ENCODE measurements around the gene ADTRP.

The ADTRP gene

DNA sequence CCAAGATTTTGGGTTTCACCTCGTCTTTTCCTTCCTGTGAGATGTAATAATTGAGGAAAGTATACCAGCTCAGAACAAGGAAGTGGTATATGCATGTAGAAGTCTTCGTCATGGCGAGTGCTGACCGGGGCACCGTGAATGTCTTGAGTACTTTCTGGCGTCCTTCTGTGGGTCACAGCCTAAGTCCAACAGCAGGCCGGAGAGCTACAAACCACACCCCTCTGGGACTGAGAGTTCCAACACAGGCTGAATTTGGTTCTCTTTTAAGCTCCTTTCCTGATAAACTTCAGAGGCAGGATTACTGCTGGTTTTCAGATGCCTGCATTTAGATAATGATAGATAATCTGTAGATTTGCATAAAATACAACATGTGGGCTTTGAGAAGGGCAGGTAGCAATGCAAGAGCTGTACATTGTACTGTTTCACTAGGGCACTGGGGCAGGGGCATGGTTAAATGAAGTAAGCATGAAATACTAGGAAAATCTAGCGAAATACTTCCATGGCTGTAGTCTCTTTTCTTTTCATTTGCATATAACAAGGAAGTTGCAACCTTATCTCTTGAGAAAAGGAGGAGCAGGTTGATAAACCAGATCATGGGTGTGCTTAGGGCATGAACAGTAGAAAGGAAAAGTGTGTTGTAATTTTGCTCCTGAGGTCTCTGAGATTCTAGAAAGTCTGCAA lies at the start of gene ADTRP:
TSS of gene ADTRP (minus strand) at position 156 of the 681 bp plus-strand sequence. CDS start at position 112, 44 bp downstream.
- DNase-seq (ENCODE audit: low read depth), result no peak

GRCh38 chr6:11826779-11827178 lies 48.2 kb upstream of the ADTRP start:
- no peak for DNase-seq (ENCODE audit: low read depth)

- no peak for DNase-seq (ENCODE audit: low read depth)
Observed at GRCh38 chr6:11824986-11825385, 46.4 kb upstream of the ADTRP start.

DNA sequence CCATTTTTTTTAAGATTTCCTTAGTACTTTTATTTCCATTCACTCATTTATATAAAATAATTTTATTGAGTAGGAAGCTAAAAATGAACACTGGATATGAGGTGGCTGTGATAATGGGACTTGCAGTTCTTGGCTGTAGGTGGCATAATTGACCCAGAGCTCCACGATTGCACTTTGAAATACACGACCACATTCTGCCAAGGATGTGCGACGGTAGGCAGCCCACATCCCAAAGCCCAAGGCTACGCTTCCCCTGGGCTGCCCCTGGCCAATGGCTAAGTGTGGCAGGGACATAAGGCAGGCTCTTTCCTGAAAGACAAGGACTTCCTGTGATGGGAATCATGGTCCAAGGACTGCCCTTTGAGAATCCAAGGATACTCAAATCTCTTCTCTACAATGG lies 43.7 kb upstream of the ADTRP start:
- DNase-seq (ENCODE audit: low read depth), result no peak

DNA sequence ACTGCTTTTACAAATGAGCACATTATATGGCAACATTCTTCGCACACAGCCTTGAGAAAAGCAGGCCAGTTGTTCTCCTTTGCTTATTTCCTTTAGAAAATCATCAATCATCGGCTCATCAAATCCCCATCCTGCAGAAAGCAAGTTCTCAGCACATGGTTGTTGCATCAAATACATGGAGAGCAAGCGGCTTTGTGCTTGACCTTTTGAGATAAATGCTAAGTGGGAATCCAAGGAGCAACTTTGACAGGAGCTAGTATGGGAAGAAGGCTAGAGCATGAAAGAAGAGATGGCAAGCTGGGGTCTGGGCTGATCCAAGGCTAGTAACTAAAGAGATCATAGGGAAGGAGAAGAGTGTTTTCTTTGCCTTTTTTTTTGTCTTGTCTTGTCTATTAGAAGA lies 43.2 kb upstream of the ADTRP start:
- DNase-seq (ENCODE audit: low read depth), result no peak

- no peak for DNase-seq (ENCODE audit: low read depth)
Observed at GRCh38 chr6:11820821-11821220, 42.2 kb upstream of the ADTRP start.

GRCh38 chr6:11819486-11819885 lies 40.9 kb upstream of the ADTRP start:
- no peak for DNase-seq (ENCODE audit: low read depth)

- DNase-seq (ENCODE audit: low read depth), result no peak
Observed at GRCh38 chr6:11815231-11815630, 36.6 kb upstream of the ADTRP start.

- DNase-seq (ENCODE audit: low read depth), result no peak
Observed at GRCh38 chr6:11814819-11815218, 36.2 kb upstream of the ADTRP start.

GRCh38 chr6:11814106-11814505 lies 35.5 kb upstream of the ADTRP start:
- no peak for DNase-seq (ENCODE audit: low read depth)

GRCh38 chr6:11813606-11814005 lies 35.0 kb upstream of the ADTRP start:
- no peak for DNase-seq (ENCODE audit: low read depth)

- no peak for DNase-seq (ENCODE audit: low read depth)
Observed at GRCh38 chr6:11812951-11813350, 34.3 kb upstream of the ADTRP start.

DNA sequence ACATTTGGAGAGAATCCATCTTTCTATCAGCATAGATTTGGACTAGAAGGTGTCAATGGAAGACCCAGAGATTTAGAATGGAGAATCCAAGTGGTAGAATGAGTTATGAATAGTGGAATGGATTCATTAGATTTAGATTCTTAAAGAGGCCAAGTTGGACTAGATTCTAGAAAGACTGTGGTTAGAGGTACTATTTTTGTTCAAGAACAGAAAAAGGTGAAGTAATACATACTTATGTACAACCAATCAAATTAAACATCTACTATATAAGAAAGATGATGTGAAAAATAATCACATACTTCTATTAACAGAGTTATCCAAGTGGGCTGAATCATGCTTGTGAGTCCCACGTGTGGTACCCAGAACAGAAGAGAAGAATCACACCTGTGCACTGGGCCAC lies 33.8 kb upstream of the ADTRP start:
- DNase-seq (ENCODE audit: low read depth), result no peak

- no peak for DNase-seq (ENCODE audit: low read depth)
Observed at GRCh38 chr6:11811644-11812264, 33.2 kb upstream of the ADTRP start.

- no peak for DNase-seq (ENCODE audit: low read depth)
Observed at GRCh38 chr6:11810854-11811643, 32.4 kb upstream of the ADTRP start.

DNA sequence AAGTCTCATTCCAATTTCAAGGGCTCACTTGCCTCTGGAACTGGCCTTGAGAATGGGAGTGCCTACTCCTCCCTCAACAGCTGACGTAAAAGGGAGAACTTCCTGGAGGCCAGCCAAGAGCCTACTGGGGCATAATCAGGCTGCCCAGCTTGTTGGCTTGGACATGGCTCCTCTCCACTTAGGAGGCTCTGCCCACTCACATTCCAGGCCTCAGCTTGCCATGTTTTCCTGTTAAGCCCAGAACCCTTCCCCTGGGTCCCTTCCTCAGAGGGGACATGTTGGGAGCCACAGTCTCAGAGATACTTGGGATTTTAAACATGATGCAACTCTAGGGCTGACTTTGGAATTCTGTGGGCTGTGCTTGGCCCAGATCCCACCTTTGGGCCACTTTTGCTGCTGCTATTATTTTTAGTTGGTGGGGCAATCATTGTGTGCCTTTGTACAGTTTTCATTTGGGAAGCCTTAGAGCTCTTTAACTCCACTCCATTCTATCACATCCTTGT lies 31.5 kb upstream of the ADTRP start:
- DNase-seq (ENCODE audit: low read depth), result no peak

DNA sequence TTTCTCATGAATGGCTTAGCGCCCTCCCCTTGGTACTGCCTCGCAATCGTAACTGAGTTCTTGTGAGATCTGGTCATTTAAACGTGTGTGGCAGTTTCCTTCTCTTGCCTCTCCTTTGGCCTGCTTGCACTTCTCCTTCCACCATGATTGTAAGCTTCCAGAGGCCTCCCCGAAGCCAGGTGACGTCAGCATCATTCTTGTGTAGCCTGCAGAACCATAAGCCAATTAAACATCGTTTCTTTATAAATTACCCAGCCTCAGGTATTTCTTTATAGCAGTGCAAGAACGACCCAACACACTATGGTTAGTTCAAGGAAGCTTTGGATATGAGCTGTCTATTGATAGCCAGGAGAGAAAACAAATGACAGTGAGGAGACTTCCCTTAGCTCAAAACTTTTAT lies 29.5 kb upstream of the ADTRP start:
- no peak for DNase-seq (ENCODE audit: low read depth)

DNA sequence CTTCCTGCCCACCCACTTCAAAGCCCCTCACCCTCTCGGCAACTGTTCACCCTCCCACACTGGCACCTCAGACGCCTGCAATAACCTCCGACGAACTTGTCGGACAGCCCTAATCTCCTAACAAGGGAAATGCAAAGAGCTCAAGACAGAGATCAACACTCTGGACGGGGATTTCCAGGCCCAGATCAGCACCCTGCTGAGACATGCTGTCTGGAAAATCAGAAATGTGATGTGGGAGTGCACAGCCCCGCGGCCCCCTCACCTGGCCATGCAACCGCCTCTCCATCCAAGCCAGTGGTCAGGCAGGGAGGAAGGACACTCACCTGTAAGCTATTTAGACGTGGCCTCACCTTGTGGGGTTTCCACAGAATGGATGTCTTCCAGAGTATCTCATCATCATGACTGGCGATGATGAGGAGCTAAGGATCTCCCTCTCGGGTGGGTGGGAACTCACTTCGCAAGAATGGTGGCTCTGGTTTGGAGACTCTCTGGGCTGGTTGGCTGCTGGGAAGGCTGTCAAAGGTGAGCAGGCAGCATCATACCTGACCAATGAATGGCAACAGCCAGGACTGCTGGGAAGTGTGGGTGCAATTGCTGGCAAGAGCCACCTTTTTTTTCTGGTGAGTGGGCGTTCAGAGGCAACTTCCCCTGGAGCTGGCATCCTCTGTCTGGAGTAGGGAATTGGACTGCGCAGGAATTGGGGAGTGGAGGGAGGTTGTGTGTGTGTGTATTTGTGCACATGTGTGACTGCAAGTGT lies 28.1 kb upstream of the ADTRP start:
- DNase-seq (ENCODE audit: low read depth), result no peak

DNA sequence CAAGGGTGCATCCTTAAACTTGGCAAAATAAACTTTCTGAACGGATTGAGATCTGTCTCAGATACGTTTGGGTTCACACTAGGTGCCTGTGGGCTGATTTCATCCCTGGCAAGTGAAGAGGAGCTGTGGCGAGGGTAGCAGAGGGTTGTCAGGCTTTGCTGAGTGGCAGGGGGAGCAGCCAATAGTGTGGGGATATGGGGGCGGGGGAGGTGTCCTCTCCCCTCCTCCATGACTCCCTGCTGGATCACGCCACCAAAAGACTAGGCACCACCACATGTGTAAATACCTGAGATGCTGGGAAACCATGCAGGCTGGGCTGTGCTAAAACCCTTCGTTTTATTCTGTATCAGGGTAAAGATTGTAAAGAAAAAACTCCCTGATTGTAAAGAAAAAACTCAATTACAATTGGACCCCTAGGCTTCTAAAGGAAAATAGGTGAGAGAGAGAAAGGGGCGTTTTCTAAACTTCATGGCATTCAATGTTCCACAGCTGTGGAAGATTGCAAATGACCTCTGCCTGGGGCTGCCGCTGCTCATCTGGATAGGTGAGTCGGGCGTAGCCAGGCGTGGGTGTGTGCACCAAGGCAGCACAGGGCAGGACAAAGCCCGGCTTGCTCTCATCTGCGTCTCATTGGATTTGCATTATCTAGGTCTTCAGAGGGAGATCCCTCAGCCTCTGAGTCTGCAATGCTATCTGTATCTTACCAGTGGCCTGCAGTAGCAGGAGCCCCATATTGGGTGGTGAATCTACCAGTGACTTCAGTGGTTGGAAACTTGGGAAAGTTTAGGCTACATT lies 26.9 kb upstream of the ADTRP start:
- DNase-seq (ENCODE audit: low read depth), result no peak

GRCh38 chr6:11804701-11805100 lies 26.1 kb upstream of the ADTRP start:
- DNase-seq (ENCODE audit: low read depth), result no peak

GRCh38 chr6:11804135-11804534 lies 25.5 kb upstream of the ADTRP start:
- no peak for DNase-seq (ENCODE audit: low read depth)

DNA sequence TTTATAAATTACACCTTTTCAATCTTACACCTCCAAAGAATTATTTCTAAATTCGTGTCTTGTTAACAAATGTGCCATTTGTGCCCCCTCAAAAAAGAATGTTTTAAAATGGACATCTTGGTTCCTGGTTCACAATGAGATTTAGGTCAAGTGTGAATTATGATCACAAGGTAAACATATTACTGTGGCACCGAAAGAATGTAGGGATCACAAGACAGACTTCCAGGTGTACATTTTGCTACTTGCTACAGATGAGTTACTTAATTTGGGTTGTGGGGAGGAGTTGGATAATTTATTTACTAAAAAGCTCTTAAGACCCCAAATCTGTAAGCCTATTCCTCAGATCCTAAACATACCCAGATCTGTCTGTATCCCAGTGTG lies 25.0 kb upstream of the ADTRP start:
- no peak for DNase-seq (ENCODE audit: low read depth)
